Liver (tissue), 3 donors: ENCODE results near the gene KIRREL3.

Experiments
- FOXA2 ChIP-seq: IDR thresholded peaks from 2 replicates; pipeline ENCODE4 v1.6.1; 2016; ENCODE audit warnings: antibody characterized with exemption
- JUND ChIP-seq, 2 donors: IDR thresholded peaks; 2 replicates each; pipeline ENCODE4 v1.6.1; 2016; ENCODE audit warnings: antibody characterized with exemption in 2 of 2
- NR2F2 ChIP-seq: IDR thresholded peaks from 2 replicates; pipeline ENCODE4 v1.6.1; 2016; ENCODE audit warnings: antibody characterized with exemption
- RAD21 ChIP-seq, 2 donors: IDR thresholded peaks; 2 replicates each; pipeline ENCODE4 v1.6.1; 2016; ENCODE audit warnings: antibody characterized with exemption in 2 of 2, mild to moderate bottlenecking in 2 of 2
- SP1 ChIP-seq: IDR thresholded peaks from 2 replicates; pipeline ENCODE4 v1.6.1; 2018; ENCODE audit warnings: antibody characterized with exemption, mild to moderate bottlenecking
- YY1 ChIP-seq: IDR thresholded peaks from 2 replicates; pipeline ENCODE4 v1.6.1; 2016; ENCODE audit warnings: antibody characterized with exemption, mild to moderate bottlenecking
- TF ChIP-seq, protein P1 (sequence below): fragments of 150-350 bp; IDR thresholded peaks from 2 replicates; pipeline ENCODE4 v1.5.1; 2017; ENCODE audit warnings: improper control_type of control experiment, low read depth, low read length; ENCODE audit not compliant: missing input control
- TF ChIP-seq, protein P2 (sequence below): IDR thresholded peaks from 2 replicates; pipeline ENCODE4 v1.6.1; 2016; ENCODE audit warnings: antibody characterized with exemption, mild to moderate bottlenecking
- TF ChIP-seq, protein P3 (sequence below): IDR thresholded peaks from 2 replicates; pipeline ENCODE4 v1.6.1; 2016; ENCODE audit warnings: antibody characterized with exemption
- TF ChIP-seq, protein P4 (sequence below): IDR thresholded peaks from 2 replicates; pipeline ENCODE4 v1.6.1; 2016; ENCODE audit warnings: antibody characterized with exemption
- TF ChIP-seq, protein P5 (sequence below): IDR thresholded peaks from 2 replicates; pipeline ENCODE4 v1.6.1; 2016; ENCODE audit warnings: antibody characterized with exemption
- donor health status: healthy.
- donor health status: healthy.

DNA sequence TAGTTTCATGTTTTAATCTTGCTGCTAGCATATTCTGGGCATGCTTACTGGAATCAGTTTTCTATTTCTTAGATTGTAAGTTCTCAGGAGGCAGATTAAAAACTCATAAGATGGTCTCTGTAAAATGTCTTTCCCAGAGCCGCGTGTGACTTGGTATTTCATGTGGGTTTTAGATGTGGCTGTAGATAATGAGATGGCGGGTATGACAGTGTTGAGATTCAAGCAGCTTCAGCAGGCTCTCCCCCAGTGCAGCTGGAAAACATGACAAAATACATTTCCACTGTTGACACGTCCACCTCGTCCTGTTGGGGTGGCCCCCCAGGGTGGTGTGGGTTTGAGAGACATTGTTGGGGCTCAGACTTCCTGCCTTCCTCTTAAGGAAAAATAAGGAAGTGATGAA is 106.8 kb downstream of the KIRREL3 start:
- TF ChIP-seq, protein P1, sequence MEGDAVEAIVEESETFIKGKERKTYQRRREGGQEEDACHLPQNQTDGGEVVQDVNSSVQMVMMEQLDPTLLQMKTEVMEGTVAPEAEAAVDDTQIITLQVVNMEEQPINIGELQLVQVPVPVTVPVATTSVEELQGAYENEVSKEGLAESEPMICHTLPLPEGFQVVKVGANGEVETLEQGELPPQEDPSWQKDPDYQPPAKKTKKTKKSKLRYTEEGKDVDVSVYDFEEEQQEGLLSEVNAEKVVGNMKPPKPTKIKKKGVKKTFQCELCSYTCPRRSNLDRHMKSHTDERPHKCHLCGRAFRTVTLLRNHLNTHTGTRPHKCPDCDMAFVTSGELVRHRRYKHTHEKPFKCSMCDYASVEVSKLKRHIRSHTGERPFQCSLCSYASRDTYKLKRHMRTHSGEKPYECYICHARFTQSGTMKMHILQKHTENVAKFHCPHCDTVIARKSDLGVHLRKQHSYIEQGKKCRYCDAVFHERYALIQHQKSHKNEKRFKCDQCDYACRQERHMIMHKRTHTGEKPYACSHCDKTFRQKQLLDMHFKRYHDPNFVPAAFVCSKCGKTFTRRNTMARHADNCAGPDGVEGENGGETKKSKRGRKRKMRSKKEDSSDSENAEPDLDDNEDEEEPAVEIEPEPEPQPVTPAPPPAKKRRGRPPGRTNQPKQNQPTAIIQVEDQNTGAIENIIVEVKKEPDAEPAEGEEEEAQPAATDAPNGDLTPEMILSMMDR, result no peak
- TF ChIP-seq, protein P2, sequence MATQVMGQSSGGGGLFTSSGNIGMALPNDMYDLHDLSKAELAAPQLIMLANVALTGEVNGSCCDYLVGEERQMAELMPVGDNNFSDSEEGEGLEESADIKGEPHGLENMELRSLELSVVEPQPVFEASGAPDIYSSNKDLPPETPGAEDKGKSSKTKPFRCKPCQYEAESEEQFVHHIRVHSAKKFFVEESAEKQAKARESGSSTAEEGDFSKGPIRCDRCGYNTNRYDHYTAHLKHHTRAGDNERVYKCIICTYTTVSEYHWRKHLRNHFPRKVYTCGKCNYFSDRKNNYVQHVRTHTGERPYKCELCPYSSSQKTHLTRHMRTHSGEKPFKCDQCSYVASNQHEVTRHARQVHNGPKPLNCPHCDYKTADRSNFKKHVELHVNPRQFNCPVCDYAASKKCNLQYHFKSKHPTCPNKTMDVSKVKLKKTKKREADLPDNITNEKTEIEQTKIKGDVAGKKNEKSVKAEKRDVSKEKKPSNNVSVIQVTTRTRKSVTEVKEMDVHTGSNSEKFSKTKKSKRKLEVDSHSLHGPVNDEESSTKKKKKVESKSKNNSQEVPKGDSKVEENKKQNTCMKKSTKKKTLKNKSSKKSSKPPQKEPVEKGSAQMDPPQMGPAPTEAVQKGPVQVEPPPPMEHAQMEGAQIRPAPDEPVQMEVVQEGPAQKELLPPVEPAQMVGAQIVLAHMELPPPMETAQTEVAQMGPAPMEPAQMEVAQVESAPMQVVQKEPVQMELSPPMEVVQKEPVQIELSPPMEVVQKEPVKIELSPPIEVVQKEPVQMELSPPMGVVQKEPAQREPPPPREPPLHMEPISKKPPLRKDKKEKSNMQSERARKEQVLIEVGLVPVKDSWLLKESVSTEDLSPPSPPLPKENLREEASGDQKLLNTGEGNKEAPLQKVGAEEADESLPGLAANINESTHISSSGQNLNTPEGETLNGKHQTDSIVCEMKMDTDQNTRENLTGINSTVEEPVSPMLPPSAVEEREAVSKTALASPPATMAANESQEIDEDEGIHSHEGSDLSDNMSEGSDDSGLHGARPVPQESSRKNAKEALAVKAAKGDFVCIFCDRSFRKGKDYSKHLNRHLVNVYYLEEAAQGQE, result no peak
- TF ChIP-seq JUND (IDR thresholded peaks at IDR 0.05), result no peak
- TF ChIP-seq YY1, result no peak
- TF ChIP-seq, protein P3, sequence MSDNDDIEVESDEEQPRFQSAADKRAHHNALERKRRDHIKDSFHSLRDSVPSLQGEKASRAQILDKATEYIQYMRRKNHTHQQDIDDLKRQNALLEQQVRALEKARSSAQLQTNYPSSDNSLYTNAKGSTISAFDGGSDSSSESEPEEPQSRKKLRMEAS, result no peak
- TF ChIP-seq, protein P4, sequence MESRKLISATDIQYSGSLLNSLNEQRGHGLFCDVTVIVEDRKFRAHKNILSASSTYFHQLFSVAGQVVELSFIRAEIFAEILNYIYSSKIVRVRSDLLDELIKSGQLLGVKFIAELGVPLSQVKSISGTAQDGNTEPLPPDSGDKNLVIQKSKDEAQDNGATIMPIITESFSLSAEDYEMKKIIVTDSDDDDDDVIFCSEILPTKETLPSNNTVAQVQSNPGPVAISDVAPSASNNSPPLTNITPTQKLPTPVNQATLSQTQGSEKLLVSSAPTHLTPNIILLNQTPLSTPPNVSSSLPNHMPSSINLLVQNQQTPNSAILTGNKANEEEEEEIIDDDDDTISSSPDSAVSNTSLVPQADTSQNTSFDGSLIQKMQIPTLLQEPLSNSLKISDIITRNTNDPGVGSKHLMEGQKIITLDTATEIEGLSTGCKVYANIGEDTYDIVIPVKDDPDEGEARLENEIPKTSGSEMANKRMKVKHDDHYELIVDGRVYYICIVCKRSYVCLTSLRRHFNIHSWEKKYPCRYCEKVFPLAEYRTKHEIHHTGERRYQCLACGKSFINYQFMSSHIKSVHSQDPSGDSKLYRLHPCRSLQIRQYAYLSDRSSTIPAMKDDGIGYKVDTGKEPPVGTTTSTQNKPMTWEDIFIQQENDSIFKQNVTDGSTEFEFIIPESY, result no peak
- no peak for TF ChIP-seq SP1
- TF ChIP-seq, protein P5, sequence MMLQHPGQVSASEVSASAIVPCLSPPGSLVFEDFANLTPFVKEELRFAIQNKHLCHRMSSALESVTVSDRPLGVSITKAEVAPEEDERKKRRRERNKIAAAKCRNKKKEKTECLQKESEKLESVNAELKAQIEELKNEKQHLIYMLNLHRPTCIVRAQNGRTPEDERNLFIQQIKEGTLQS, result no peak
- no peak for TF ChIP-seq NR2F2
- TF ChIP-seq RAD21 (IDR thresholded peaks at IDR 0.05), result no peak
- TF ChIP-seq FOXA2, result no peak
